K562 (cell line): ENCODE measurements around the gene WASF2.

ENCODE experiments used
- CTCF ChIP-seq, 3 experiments: IDR thresholded peaks in 2 of 3; conservative IDR thresholded peaks in 1 of 3; 2 replicates each; pipeline ENCODE4 v1.5.1; 2011 to 2012; ENCODE audit warnings: low read length in 3 of 3, mild to moderate bottlenecking in 3 of 3, control low read depth in 2 of 3, improper control_type of control experiment in 1 of 3, inconsistent platforms in 1 of 3, low read depth in 1 of 3, mixed read lengths in 1 of 3, moderate library complexity in 1 of 3; ENCODE audit not compliant: insufficient read depth in 2 of 3
- DLX4 ChIP-seq: fragments of 250-450 bp; sonication (Bioruptor Pico); IDR thresholded peaks from 2 replicates; pipeline ENCODE4 v1.6.1; 2021; ENCODE audit warnings: mild to moderate bottlenecking
- FOXP1 ChIP-seq: sonication (generic); formaldehyde crosslinking; IDR thresholded peaks from 2 replicates; pipeline ENCODE4 v1.8.0; 2022; ENCODE audit warnings: mild to moderate bottlenecking, missing genetic modification reagents
- GTF2F1 ChIP-seq: IDR thresholded peaks from 2 replicates; pipeline ENCODE4 v1.6.1; 2011; ENCODE audit warnings: low read depth, low read length, improper control_type of control experiment
- HDAC2 ChIP-seq: fragments of 450-650 bp; IDR thresholded peaks from 2 replicates; pipeline ENCODE4 v1.6.1; 2016; ENCODE audit warnings: mild to moderate bottlenecking
- MBD2 ChIP-seq: sonication (generic); IDR thresholded peaks from 2 replicates; pipeline ENCODE4 v1.6.1; 2016; ENCODE audit warnings: low read depth, borderline replicate concordance
- MTA3 ChIP-seq: fragments of 450-650 bp; formaldehyde crosslinking; IDR thresholded peaks from 2 replicates; pipeline ENCODE4 v1.6.1; 2017; ENCODE audit warnings: mild to moderate bottlenecking, borderline replicate concordance
- PHF21A ChIP-seq: fragments of 450-650 bp; IDR thresholded peaks from 2 replicates; pipeline ENCODE4 v1.6.1; 2017; ENCODE audit warnings: low read depth, borderline replicate concordance
- SAFB2 ChIP-seq: fragments of 200-400 bp; formaldehyde crosslinking; IDR thresholded peaks from 2 replicates; pipeline ENCODE4 v1.6.1; 2018; ENCODE audit warnings: borderline replicate concordance, low read length, low read depth, moderate library complexity; ENCODE audit not compliant: severe bottlenecking
- ZNF143 ChIP-seq: sonication (generic); formaldehyde crosslinking; IDR thresholded peaks from 2 replicates; pipeline ENCODE4 v1.9.0; 2022; ENCODE audit warnings: mild to moderate bottlenecking, missing genetic modification reagents

- TF ChIP-seq ZNF143 (CRISPR knock-in tag) (no peak), MTA3 (no peak), CTCF (IDR thresholded peaks at IDR 0.05 in 2 of 3, conservative IDR thresholded peaks at IDR 0.05 in 1 of 3; ENCODE audit: insufficient read depth in 2 of 3, low read depth in 1 of 3, low read length in 3 of 3) (no peak), MBD2 (no peak), PHF21A (no peak), SAFB2 (no peak), FOXP1 (no peak), GTF2F1 (no peak), HDAC2 (no peak), DLX4 (no peak)
These were observed 7.9 kb downstream of the WASF2 start for GRCh38 chr1:27481994-27482620.
